ENCODE data around the gene MMP17. TPM values are rescaled to one million over a fixed set of nuclear protein-coding genes. Genes with fewer than 3 reads are reported as not detected.

MMP17 gene
- polyA plus RNA-seq, 1 donor from 2014 or later = 79.0 TPM

- H3K4me3 ChIP-seq (ENCODE audit: low read length) = no peak overlapping the region
- no peaks in the 10 kb centered on the region for H3K27me3 ChIP-seq (ENCODE audit: insufficient read depth, low read depth, low read length)
- H3K27ac ChIP-seq (ENCODE audit: low read length) = no peak overlapping the region
- H3K9me2 ChIP-seq (ENCODE audit: insufficient read depth, low read length) = no peaks in the 10 kb centered on the region
- no peaks in the 10 kb centered on the region for H4K20me1 ChIP-seq (ENCODE audit: insufficient read depth)
- no peak overlapping the region for H3K9ac ChIP-seq (ENCODE audit: low read length)
- H3F3A ChIP-seq (ENCODE audit: insufficient read depth, low read length, poor library complexity, severe bottlenecking) = no peaks in the 10 kb centered on the region
- no peak overlapping the region for H3K4me2 ChIP-seq (ENCODE audit: low read length)
- H3K79me2 ChIP-seq (replicated peaks; ENCODE audit: insufficient read depth, low read length) = no peaks in the 10 kb centered on the region
- H2AFZ ChIP-seq (ENCODE audit: low read depth, low read length) = no peak overlapping the region
- no peak for TF ChIP-seq MXI1 (conservative IDR thresholded peaks at IDR 0.05; ENCODE audit: poor library complexity, severe bottlenecking)
- TF ChIP-seq EZH2 (IDR thresholded peaks at IDR 0.05; ENCODE audit: borderline replicate concordance, insufficient read depth, low read length, poor library complexity, severe bottlenecking) = no peak
- TF ChIP-seq, protein P1, sequence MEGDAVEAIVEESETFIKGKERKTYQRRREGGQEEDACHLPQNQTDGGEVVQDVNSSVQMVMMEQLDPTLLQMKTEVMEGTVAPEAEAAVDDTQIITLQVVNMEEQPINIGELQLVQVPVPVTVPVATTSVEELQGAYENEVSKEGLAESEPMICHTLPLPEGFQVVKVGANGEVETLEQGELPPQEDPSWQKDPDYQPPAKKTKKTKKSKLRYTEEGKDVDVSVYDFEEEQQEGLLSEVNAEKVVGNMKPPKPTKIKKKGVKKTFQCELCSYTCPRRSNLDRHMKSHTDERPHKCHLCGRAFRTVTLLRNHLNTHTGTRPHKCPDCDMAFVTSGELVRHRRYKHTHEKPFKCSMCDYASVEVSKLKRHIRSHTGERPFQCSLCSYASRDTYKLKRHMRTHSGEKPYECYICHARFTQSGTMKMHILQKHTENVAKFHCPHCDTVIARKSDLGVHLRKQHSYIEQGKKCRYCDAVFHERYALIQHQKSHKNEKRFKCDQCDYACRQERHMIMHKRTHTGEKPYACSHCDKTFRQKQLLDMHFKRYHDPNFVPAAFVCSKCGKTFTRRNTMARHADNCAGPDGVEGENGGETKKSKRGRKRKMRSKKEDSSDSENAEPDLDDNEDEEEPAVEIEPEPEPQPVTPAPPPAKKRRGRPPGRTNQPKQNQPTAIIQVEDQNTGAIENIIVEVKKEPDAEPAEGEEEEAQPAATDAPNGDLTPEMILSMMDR (IDR thresholded peaks at IDR 0.05; ENCODE audit: poor library complexity, severe bottlenecking) = no peak
- no peak for TF ChIP-seq REST (IDR thresholded peaks at IDR 0.05; ENCODE audit: borderline replicate concordance)
- no peak for TF ChIP-seq POLR2AphosphoS5 (IDR thresholded peaks at IDR 0.05)
- no peak for TF ChIP-seq RAD21 (conservative IDR thresholded peaks at IDR 0.05)
- no peak for TF ChIP-seq SMC3 (conservative IDR thresholded peaks at IDR 0.05; ENCODE audit: poor library complexity)
- TF ChIP-seq EP300 (conservative IDR thresholded peaks at IDR 0.05; ENCODE audit: poor library complexity, severe bottlenecking) = no peak
- TF ChIP-seq TAF1 (IDR thresholded peaks at IDR 0.05; ENCODE audit: low read depth) = no peak
- no peaks in the 10 kb centered on the region for H3K36me3 ChIP-seq (ENCODE audit: insufficient read depth, low read length)
- no peaks in the 10 kb centered on the region for H3K9me3 ChIP-seq (ENCODE audit: low read length)
Measured at GRCh38 chr12:131867891-131868675, 39.9 kb downstream of the MMP17 start.

DNA sequence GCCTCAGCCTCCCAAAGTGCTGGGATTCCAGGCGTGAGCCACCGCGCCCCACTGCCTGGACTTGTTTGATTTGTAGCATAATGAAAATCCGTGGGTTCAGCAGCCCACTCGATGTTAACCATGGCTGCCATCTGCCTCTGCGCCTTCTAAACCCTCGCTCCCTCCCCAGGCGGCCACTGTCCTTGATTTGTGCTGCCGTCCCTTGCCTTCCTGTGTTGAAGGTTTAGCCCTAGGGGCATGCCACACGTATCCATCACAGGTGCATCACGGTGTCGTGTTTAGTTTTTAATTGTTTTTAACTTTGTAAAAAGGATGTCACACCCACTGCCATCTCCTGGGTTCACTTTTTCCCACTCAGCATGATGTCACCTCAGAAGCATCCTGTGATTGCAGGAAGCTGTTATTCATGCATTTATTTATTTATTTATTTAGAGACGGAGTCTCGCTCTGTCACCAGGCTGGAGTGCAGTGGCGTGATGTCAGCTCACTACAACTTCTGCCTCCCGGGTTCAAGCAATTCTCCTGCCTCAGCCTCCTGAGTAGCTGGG, 41.8 kb downstream of the MMP17 start:
- no peaks in the 10 kb centered on the region for H3K27me3 ChIP-seq (ENCODE audit: insufficient read depth, low read depth, low read length)
- no peaks in the 10 kb centered on the region for H3K9me2 ChIP-seq (ENCODE audit: insufficient read depth, low read length)
- H2AFZ ChIP-seq (ENCODE audit: low read depth, low read length) = no peak overlapping the region
- no peak overlapping the region for H3K27ac ChIP-seq (ENCODE audit: low read length)
- no peaks in the 10 kb centered on the region for H4K20me1 ChIP-seq (ENCODE audit: insufficient read depth)
- H3F3A ChIP-seq (ENCODE audit: insufficient read depth, low read length, poor library complexity, severe bottlenecking) = no peaks in the 10 kb centered on the region
- H3K9me3 ChIP-seq (ENCODE audit: low read length) = no peaks in the 10 kb centered on the region
- no peak overlapping the region for H3K4me2 ChIP-seq (ENCODE audit: low read length)
- H3K79me2 ChIP-seq (replicated peaks; ENCODE audit: insufficient read depth, low read length) = no peaks in the 10 kb centered on the region
- H3K36me3 ChIP-seq (ENCODE audit: insufficient read depth, low read length) = no peaks in the 10 kb centered on the region
- no peak overlapping the region for H3K9ac ChIP-seq (ENCODE audit: low read length)
- TF ChIP-seq EZH2 (IDR thresholded peaks at IDR 0.05; ENCODE audit: borderline replicate concordance, insufficient read depth, low read length, poor library complexity, severe bottlenecking) (no peak), POLR2AphosphoS5 (IDR thresholded peaks at IDR 0.05) (no peak), MXI1 (conservative IDR thresholded peaks at IDR 0.05; ENCODE audit: poor library complexity, severe bottlenecking) (no peak), TAF1 (IDR thresholded peaks at IDR 0.05; ENCODE audit: low read depth) (no peak), SMC3 (conservative IDR thresholded peaks at IDR 0.05; ENCODE audit: poor library complexity) (no peak), REST (IDR thresholded peaks at IDR 0.05; ENCODE audit: borderline replicate concordance) (no peak), RAD21 (conservative IDR thresholded peaks at IDR 0.05) (no peak), EP300 (conservative IDR thresholded peaks at IDR 0.05; ENCODE audit: poor library complexity, severe bottlenecking) (no peak)
- TF ChIP-seq, protein P1 (IDR thresholded peaks at IDR 0.05; ENCODE audit: poor library complexity, severe bottlenecking) = no peak
- no peak overlapping the region for H3K4me3 ChIP-seq (ENCODE audit: low read length)

All from neural cell (in vitro differentiated cells).